GM23338 (cell line): ENCODE data around the gene RAD51D. TPM values are rescaled to one million over a fixed set of nuclear protein-coding genes. Genes with fewer than 3 reads are reported as not detected.
"Not testable (repeated sequence)": the region's sequence is repeated elsewhere in the genome, so short reads cannot be mapped to it uniquely, and the experiment has no call there.

ENCODE experiments used
- ATAC-seq: fragments of 200-7000 bp; cut with Tn5 transposase; 3 replicates; pipeline ENCODE4 v1.9.1; 2020
- DNase-seq: peaks from one replicate; pipeline ENCODE4 v3.0.0-alpha.2; 2015; ENCODE audit warnings: low spot score
- H2AFZ ChIP-seq: fragments of 200-600 bp; sonication (generic); 2 replicates; pipeline ENCODE4 v1.8.0; 2016; ENCODE audit warnings: antibody characterized with exemption, mild to moderate bottlenecking, moderate library complexity
- H3F3A ChIP-seq: fragments of 200-600 bp; sonication (generic); replicated peaks from 2 replicates; pipeline ENCODE4 v1.8.0; 2017; ENCODE audit warnings: antibody characterized with exemption, mixed run types, low read depth
- H3K27ac ChIP-seq: fragments of 200-600 bp; sonication (generic); 2 replicates; pipeline ENCODE4 v1.6.1; 2016; ENCODE audit warnings: low read depth
- H3K27me3 ChIP-seq: fragments of 200-600 bp; sonication (generic); 2 replicates; pipeline ENCODE4 v1.8.0; 2016; ENCODE audit warnings: mild to moderate bottlenecking, mixed run types, moderate library complexity; ENCODE audit not compliant: insufficient read depth
- H3K36me3 ChIP-seq: fragments of 200-600 bp; sonication (generic); 2 replicates; pipeline ENCODE4 v1.8.0; 2016; ENCODE audit warnings: mild to moderate bottlenecking; ENCODE audit not compliant: insufficient read depth
- H3K4me1 ChIP-seq: fragments of 200-600 bp; sonication (generic); 2 replicates; pipeline ENCODE4 v1.8.0; 2016; ENCODE audit warnings: mild to moderate bottlenecking, moderate library complexity; ENCODE audit not compliant: insufficient read depth
- H3K4me2 ChIP-seq: fragments of 200-600 bp; sonication (generic); 2 replicates; pipeline ENCODE4 v1.7.1; 2017; ENCODE audit warnings: mixed run types
- H3K4me3 ChIP-seq: fragments of 200-600 bp; sonication (generic); 2 replicates; pipeline ENCODE4 v1.6.1; 2016; ENCODE audit warnings: mixed run types
- H3K79me2 ChIP-seq: fragments of 200-600 bp; sonication (generic); replicated peaks from 2 replicates; pipeline ENCODE4 v1.8.0; 2017; ENCODE audit warnings: mild to moderate bottlenecking; ENCODE audit not compliant: insufficient read depth
- H3K9me2 ChIP-seq: fragments of 200-600 bp; sonication (generic); 2 replicates; pipeline ENCODE4 v1.8.0; 2017; ENCODE audit not compliant: insufficient read depth
- H4K20me1 ChIP-seq: fragments of 200-600 bp; sonication (generic); replicated peaks from 2 replicates; pipeline ENCODE4 v1.8.0; 2017; ENCODE audit warnings: mild to moderate bottlenecking; ENCODE audit not compliant: insufficient read depth
- H3K27ac Mint-ChIP-seq: 2 replicates; pipeline ENCODE4 v1.8.0; 2020; ENCODE audit warnings: inconsistent platforms, mild to moderate bottlenecking, moderate library complexity, mixed read lengths
- H3K27me3 Mint-ChIP-seq: 3 replicates; pipeline ENCODE4 v1.8.0; 2022; ENCODE audit warnings: low read depth, mild to moderate bottlenecking, moderate library complexity, mixed read lengths, inconsistent platforms; ENCODE audit not compliant: insufficient read depth, poor library complexity
- H3K36me3 Mint-ChIP-seq: 3 replicates; pipeline ENCODE4 v1.8.0; 2021; ENCODE audit warnings: low read depth, mild to moderate bottlenecking, inconsistent platforms, moderate library complexity, mixed read lengths
- H3K4me1 Mint-ChIP-seq: 3 replicates; pipeline ENCODE4 v1.8.0; 2020; ENCODE audit warnings: mild to moderate bottlenecking, inconsistent platforms, mixed read lengths
- H3K4me3 Mint-ChIP-seq: 3 replicates; pipeline ENCODE4 v1.8.0; 2021; ENCODE audit warnings: moderate library complexity, mild to moderate bottlenecking, inconsistent platforms, mixed read lengths
- H3K9me3 Mint-ChIP-seq: 3 replicates; pipeline ENCODE4 v1.8.0; 2020; ENCODE audit warnings: moderate library complexity, mild to moderate bottlenecking, inconsistent platforms, mixed read lengths
- CTCF ChIP-seq, 2 experiments: fragments of 200-600 bp in 1 of 2; sonication (generic) in 1 of 2; conservative IDR thresholded peaks; 2 replicates each; pipeline versions ENCODE4 v1.5.1 to v1.6.1; 2016 to 2017; ENCODE audit warnings: antibody characterized with exemption in 2 of 2, low read depth in 2 of 2, mild to moderate bottlenecking in 2 of 2, moderate library complexity in 1 of 2
- ETS1 ChIP-seq: IDR thresholded peaks from 2 replicates; pipeline ENCODE4 v1.6.1; 2016; ENCODE audit warnings: antibody characterized with exemption
- EZH2phosphoT487 ChIP-seq: fragments of 200-600 bp; sonication (generic); IDR thresholded peaks from one replicate; pipeline ENCODE4 v1.8.1; 2018; ENCODE audit warnings: antibody characterized with exemption; ENCODE audit not compliant: unreplicated experiment
- JUNB ChIP-seq: IDR thresholded peaks from one replicate; pipeline ENCODE4 v1.6.1; 2016; ENCODE audit warnings: antibody characterized with exemption; ENCODE audit not compliant: unreplicated experiment
- ZNF331 ChIP-seq: fragments of 250-450 bp; sonication (Bioruptor Pico); IDR thresholded peaks from 2 replicates; pipeline ENCODE4 v1.5.0; 2020; ENCODE audit warnings: low read depth, mild to moderate bottlenecking, moderate library complexity
- ZNF462 ChIP-seq: fragments of 250-450 bp; sonication (Bioruptor Pico); IDR thresholded peaks from 2 replicates; pipeline ENCODE4 v1.5.0; 2020; ENCODE audit warnings: mild to moderate bottlenecking, moderate library complexity
- polyA plus RNA-seq: library from polyadenylated mRNA; unstranded; fragments of >200 nt; fragmentation: Nextera tagmentation; extraction: Ambion mirVana; gene quantifications from 2 replicates; pipeline ENCODE4 v1.2.1, GENCODE V29; 2016
- total RNA-seq: library from RNA; depleted of rRNA; stranded (reverse); fragments of >200 nt; shearing (Covaris generic); gene quantifications from 2 replicates; pipeline ENCODE4 v1.2.3, GENCODE V29; 2014

Gene RAD51D
- total and polyA plus RNA-seq, 2 experiments from 2014 or later, result 5.9 to 11.0 TPM

- TF ChIP-seq ZNF462 (CRISPR knock-in tag) (no peak), EZH2phosphoT487 (no peak), CTCF (conservative IDR thresholded peaks at IDR 0.05; ENCODE audit: low read depth in 2 of 2) (no peak), JUNB (no peak), ZNF331 (no peak), ETS1 (no peak)
Measured at GRCh38 chr17:35094902-35095301, 24.8 kb downstream of the RAD51D start (continued).

GRCh38 chr17:35090707-35091106 is 29.0 kb downstream of the RAD51D start:
- ATAC-seq, H3K36me3 Mint-ChIP-seq, H3K4me3 ChIP-seq, H3K9me2 ChIP-seq, H3K27ac ChIP-seq, H3K9me3 Mint-ChIP-seq, H3K27me3 ChIP-seq, H3K36me3 ChIP-seq, DNase-seq, H2AFZ ChIP-seq, H4K20me1 ChIP-seq, H3K4me3 Mint-ChIP-seq, H3K4me2 ChIP-seq, H3K79me2 ChIP-seq: not testable (repeated sequence)
- Histone ChIP-seq H3F3A (peaks cover 10% of the 10 kb centered on the region; the same call in 1 of the 2 replicates), H3K4me1 (peaks cover 33% of the 10 kb centered on the region)
- Mint-ChIP-seq H3K27me3 (peaks cover 10% of the 10 kb centered on the region), H3K27ac (peak overlapping the region; percentile 57; the same call in 1 of the 2 replicates), H3K4me1 (peaks cover 35% of the 10 kb centered on the region)
